Natural killer cell (primary cell): ENCODE results near the gene LMO7. TPM values are rescaled to one million over a fixed set of nuclear protein-coding genes. Genes with fewer than 3 reads are reported as not detected.
A peak's percentile ranks its signal among the peaks of the same experiment; 100 is the strongest.

Source experiments
- ATAC-seq, 3 donors: fragments of 150-1000 bp in 2 of 3; fragments of 200-7000 bp in 1 of 3; cut with Tn5 transposase; 1 replicate in 1 of 3; 2 replicates in 2 of 3; pipeline ENCODE4 v1.10.0; 2021; ENCODE audit warnings: mild to moderate bottlenecking in 2 of 3, moderate library complexity in 2 of 3
- DNase-seq, 2 donors: peaks; one replicate each; pipeline versions ENCODE4 v3.0.0 to v3.0.0-alpha.2; 2013 to 2021; ENCODE audit warnings: mixed read lengths in 1 of 2
- H3K27ac ChIP-seq: one replicate; pipeline ENCODE4 v1.5.1; 2013; ENCODE audit warnings: mild to moderate bottlenecking, low read length
- H3K27me3 ChIP-seq: one replicate; pipeline ENCODE4 v1.6.1; 2013; ENCODE audit warnings: low read length; ENCODE audit not compliant: control insufficient read depth, insufficient read depth
- H3K36me3 ChIP-seq: one replicate; pipeline ENCODE4 v1.6.1; 2013; ENCODE audit warnings: low read length; ENCODE audit not compliant: control insufficient read depth, insufficient read depth
- H3K4me1 ChIP-seq: one replicate; pipeline ENCODE4 v1.6.1; 2013; ENCODE audit warnings: low read length; ENCODE audit not compliant: control insufficient read depth, insufficient read depth
- H3K4me3 ChIP-seq: one replicate; pipeline ENCODE4 v1.5.1; 2013; ENCODE audit warnings: low read length
- H3K9me3 ChIP-seq: one replicate; pipeline ENCODE4 v1.6.1; 2013; ENCODE audit warnings: low read length; ENCODE audit not compliant: control insufficient read depth, insufficient read depth
- H3K27ac Mint-ChIP-seq, 2 donors: one replicate each; pipeline ENCODE4 v1.8.0; 2022; ENCODE audit warnings: mild to moderate bottlenecking in 2 of 2, mixed read lengths in 2 of 2, moderate library complexity in 1 of 2
- H3K27me3 Mint-ChIP-seq, 2 donors: one replicate each; pipeline ENCODE4 v1.8.0; 2022; ENCODE audit warnings: low read depth in 2 of 2, mixed read lengths in 2 of 2
- H3K36me3 Mint-ChIP-seq: one replicate; pipeline ENCODE4 v1.8.0; 2022; ENCODE audit warnings: mixed read lengths
- H3K4me1 Mint-ChIP-seq, 2 donors: one replicate each; pipeline ENCODE4 v1.8.0; 2022; ENCODE audit warnings: mixed read lengths in 2 of 2
- H3K4me3 Mint-ChIP-seq: one replicate; pipeline ENCODE4 v1.8.0; 2022; ENCODE audit warnings: mild to moderate bottlenecking, moderate library complexity, mixed read lengths
- H3K9me3 Mint-ChIP-seq, 2 donors: one replicate each; pipeline ENCODE4 v1.8.0; 2022; ENCODE audit warnings: mixed read lengths in 2 of 2
- CTCF ChIP-seq: fragments of 200-600 bp; IDR thresholded peaks from one replicate; pipeline ENCODE4 v1.8.0; 2022; ENCODE audit warnings: antibody characterized with exemption
- WGBS: methylation state at CpG from one replicate; pipeline ENCODE4 v1.1.7; 2013; ENCODE audit warnings: missing lambda C conversion rate; ENCODE audit not compliant: insufficient coverage; 5-methylcytosine and 5-hydroxymethylcytosine counted together
- intact Hi-C: fragments of 100-400 bp; cut with micrococcal nuclease; formaldehyde crosslinking; loops from one replicate; pipeline ENCODE4 v1.14.2; 2022
- total RNA-seq, 4 donors: library from RNA; stranded (reverse); fragments of 120-200 nt in 1 of 4; gene quantifications; one replicate each; pipeline versions ENCODE4 v1.2.3 to v1.2.4, GENCODE V29; 2013 to 2022

LMO7 gene
- total RNA-seq, 3 donors from 2014 or later (not counting 1 experiment from before 2014, with no cell fraction given): 5.5 to 10.4 (median 7.9) TPM

GRCh38 chr13:75864718-75865117 is 228.6 kb downstream of the LMO7 start:
- H3K9me3 Mint-ChIP-seq: no peaks in the 10 kb centered on the region
- no peak overlapping the region for H3K4me3 Mint-ChIP-seq
- ATAC-seq: no peak
- H3K36me3 Mint-ChIP-seq: no peaks in the 10 kb centered on the region
- no peak overlapping the region for H3K27ac Mint-ChIP-seq
- intact Hi-C loops: no loop called here
- Histone ChIP-seq H3K27ac (no peak overlapping the region), H3K4me3 (no peak overlapping the region), H3K36me3 (no peaks in the 10 kb centered on the region), H3K4me1 (no peaks in the 10 kb centered on the region), H3K27me3 (no peaks in the 10 kb centered on the region), H3K9me3 (no peaks in the 10 kb centered on the region)
- TF ChIP-seq CTCF: no peak
- H3K4me1 Mint-ChIP-seq: peaks cover under 1 to 2% of the 10 kb centered on the region in 2 donors
- H3K27me3 Mint-ChIP-seq: peaks cover 0 to 3% of the 10 kb centered on the region in 2 donors
- DNase-seq: no peak
- WGBS: 92% methylated on average over 4 of the region's 5 CpGs

- H3K9me3 Mint-ChIP-seq: no peaks in the 10 kb centered on the region
- TF ChIP-seq CTCF: no peak
- H3K36me3 Mint-ChIP-seq: no peaks in the 10 kb centered on the region
Observed at GRCh38 chr13:75867379-75868117, 231.4 kb downstream of the LMO7 start.

GRCh38 chr13:75869981-75870380 is 233.9 kb downstream of the LMO7 start:
- peak overlapping the region; percentile 21 to 63 for H3K27ac Mint-ChIP-seq
- Histone ChIP-seq H3K27ac (no peak overlapping the region), H3K4me1 (peaks cover 7% of the 10 kb centered on the region), H3K9me3 (no peaks in the 10 kb centered on the region), H3K4me3 (no peak overlapping the region), H3K27me3 (no peaks in the 10 kb centered on the region), H3K36me3 (no peaks in the 10 kb centered on the region)
- H3K27me3 Mint-ChIP-seq: peaks cover 5 to 8% of the 10 kb centered on the region in 2 donors
- intact Hi-C loops: loop anchor here (1.0 kb wide), 1 partner anchor 1033 kb away; no protein-coding TSS in a partner anchor
- no peaks in the 10 kb centered on the region for H3K9me3 Mint-ChIP-seq
- H3K36me3 Mint-ChIP-seq: no peaks in the 10 kb centered on the region
- H3K4me1 Mint-ChIP-seq: peaks cover 7 to 12% of the 10 kb centered on the region in 2 donors
- 20% methylated on average over 4 of the region's 4 CpGs for WGBS
- TF ChIP-seq CTCF: no peak
- peak overlapping the region; percentile 65 for H3K4me3 Mint-ChIP-seq
- DNase-seq (peak in 1 of 2 donors; percentile 60), ATAC-seq (peak; percentile 68 to 84 (median 75))

More at GRCh38 chr13:75867379-75868117, 231.4 kb downstream of the LMO7 start:
- no peaks in the 10 kb centered on the region for H3K36me3 ChIP-seq
- no peaks in the 10 kb centered on the region for H3K27me3 ChIP-seq
- H3K27ac ChIP-seq: no peak overlapping the region
- H3K4me3 ChIP-seq: no peak overlapping the region
- no peak for DNase-seq
- no peak for ATAC-seq
- no peak overlapping the region for H3K27ac Mint-ChIP-seq
- H3K27me3 Mint-ChIP-seq: peaks cover 5 to 8% of the 10 kb centered on the region in 2 donors
- no peaks in the 10 kb centered on the region for H3K9me3 ChIP-seq
- H3K4me1 Mint-ChIP-seq: peaks cover 7 to 12% of the 10 kb centered on the region in 2 donors
- WGBS: 91% methylated on average over 4 of the region's 9 CpGs
- H3K4me1 ChIP-seq: peaks cover 7% of the 10 kb centered on the region
- intact Hi-C loops: no loop called here
- no peak overlapping the region for H3K4me3 Mint-ChIP-seq
